KMS-11 (cell line): Measurements from ENCODE around the gene LRRC8D.

ENCODE experiments used
- H2AFZ ChIP-seq: fragments of 200-600 bp; sonication (generic); 2 replicates; pipeline ENCODE4 v1.6.1; 2016; ENCODE audit warnings: antibody characterized with exemption, mixed run types, low read depth
- H3K27ac ChIP-seq: fragments of 200-600 bp; sonication (generic); 2 replicates; pipeline ENCODE4 v1.6.1; 2016; ENCODE audit warnings: mild to moderate bottlenecking, mixed run types
- H3K27me3 ChIP-seq: fragments of 200-600 bp; sonication (generic); 2 replicates; pipeline ENCODE4 v1.6.1; 2017; ENCODE audit warnings: mild to moderate bottlenecking, low read depth, mixed run types, moderate library complexity; ENCODE audit not compliant: insufficient read depth
- H3K36me3 ChIP-seq: fragments of 200-600 bp; sonication (generic); 2 replicates; pipeline ENCODE4 v1.6.1; 2017; ENCODE audit warnings: mild to moderate bottlenecking, mixed run types; ENCODE audit not compliant: insufficient read depth
- H3K4me1 ChIP-seq: fragments of 200-600 bp; sonication (generic); 2 replicates; pipeline ENCODE4 v1.6.1; 2016; ENCODE audit warnings: mild to moderate bottlenecking, low read depth, mixed run types; ENCODE audit not compliant: poor library complexity, severe bottlenecking
- H3K4me2 ChIP-seq: fragments of 200-600 bp; sonication (generic); 2 replicates; pipeline ENCODE4 v1.7.0; 2016; ENCODE audit warnings: mild to moderate bottlenecking, mixed run types
- H3K4me3 ChIP-seq: fragments of 200-600 bp; sonication (generic); IDR thresholded peaks from 2 replicates; pipeline ENCODE4 v1.6.1; 2017; ENCODE audit warnings: low read depth, low read length, mixed read lengths; ENCODE audit not compliant: insufficient read depth
- H3K79me2 ChIP-seq: fragments of 200-600 bp; sonication (generic); 2 replicates; pipeline ENCODE4 v1.6.1; 2016; ENCODE audit warnings: low read depth, mixed run types; ENCODE audit not compliant: insufficient read depth
- H3K9ac ChIP-seq: fragments of 200-600 bp; sonication (generic); 2 replicates; pipeline ENCODE4 v1.6.1; 2016; ENCODE audit warnings: mild to moderate bottlenecking, mixed run types
- H4K20me1 ChIP-seq: fragments of 200-600 bp; sonication (generic); 2 replicates; pipeline ENCODE4 v1.6.1; 2016; ENCODE audit warnings: mild to moderate bottlenecking, mixed run types; ENCODE audit not compliant: insufficient read depth
- TF ChIP-seq, protein P1 (sequence below): fragments of 200-600 bp; sonication (generic); conservative IDR thresholded peaks from 2 replicates; pipeline ENCODE4 v1.6.1; 2017; ENCODE audit warnings: low read depth, mild to moderate bottlenecking, antibody characterized with exemption, low read length, moderate library complexity, mixed read lengths

The LRRC8D gene

DNA sequence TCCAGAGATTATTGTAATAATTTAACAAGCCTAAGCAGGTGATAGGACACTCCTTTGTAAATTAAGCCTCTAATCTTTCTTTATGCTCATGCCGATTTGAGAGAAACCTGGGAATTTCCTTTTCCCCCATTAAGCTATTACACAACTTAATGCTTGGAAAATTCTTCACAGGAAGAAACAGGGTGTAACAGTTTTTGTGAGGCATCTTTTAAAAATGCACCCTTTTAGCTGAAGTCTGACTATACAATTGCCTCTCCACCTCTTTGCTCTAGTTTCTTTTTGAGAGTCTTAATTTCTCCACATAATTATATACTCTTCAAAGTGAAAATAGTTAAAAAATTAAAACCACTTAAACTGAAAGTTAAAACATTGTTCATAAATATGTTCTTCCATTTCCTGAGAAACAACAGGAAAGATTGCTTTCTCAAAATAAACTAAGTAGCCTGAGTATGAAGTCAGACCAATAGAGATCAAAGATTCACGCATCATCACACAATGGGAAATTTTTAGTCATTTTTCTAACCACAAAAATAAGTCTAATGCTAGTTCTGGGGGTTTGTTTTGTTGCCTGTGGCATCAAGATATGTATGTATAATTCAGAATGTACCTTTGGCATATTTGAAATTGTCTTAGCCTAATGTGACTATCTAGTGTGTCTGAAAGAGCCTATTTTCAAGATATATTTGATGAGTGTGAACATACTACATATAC lies 34.7 kb downstream of the LRRC8D start:
- no peak overlapping the region for H2AFZ ChIP-seq
- no peaks in the 10 kb centered on the region for H3K36me3 ChIP-seq
- H3K4me3 ChIP-seq, result no peak overlapping the region
- H3K9ac ChIP-seq, result no peak overlapping the region
- H3K79me2 ChIP-seq, result no peaks in the 10 kb centered on the region
- H3K27me3 ChIP-seq, result no peaks in the 10 kb centered on the region
- no peak overlapping the region for H3K27ac ChIP-seq
- H4K20me1 ChIP-seq, result no peaks in the 10 kb centered on the region
- H3K4me1 ChIP-seq, result peaks cover 4% of the 10 kb centered on the region
- TF ChIP-seq, protein P1, sequence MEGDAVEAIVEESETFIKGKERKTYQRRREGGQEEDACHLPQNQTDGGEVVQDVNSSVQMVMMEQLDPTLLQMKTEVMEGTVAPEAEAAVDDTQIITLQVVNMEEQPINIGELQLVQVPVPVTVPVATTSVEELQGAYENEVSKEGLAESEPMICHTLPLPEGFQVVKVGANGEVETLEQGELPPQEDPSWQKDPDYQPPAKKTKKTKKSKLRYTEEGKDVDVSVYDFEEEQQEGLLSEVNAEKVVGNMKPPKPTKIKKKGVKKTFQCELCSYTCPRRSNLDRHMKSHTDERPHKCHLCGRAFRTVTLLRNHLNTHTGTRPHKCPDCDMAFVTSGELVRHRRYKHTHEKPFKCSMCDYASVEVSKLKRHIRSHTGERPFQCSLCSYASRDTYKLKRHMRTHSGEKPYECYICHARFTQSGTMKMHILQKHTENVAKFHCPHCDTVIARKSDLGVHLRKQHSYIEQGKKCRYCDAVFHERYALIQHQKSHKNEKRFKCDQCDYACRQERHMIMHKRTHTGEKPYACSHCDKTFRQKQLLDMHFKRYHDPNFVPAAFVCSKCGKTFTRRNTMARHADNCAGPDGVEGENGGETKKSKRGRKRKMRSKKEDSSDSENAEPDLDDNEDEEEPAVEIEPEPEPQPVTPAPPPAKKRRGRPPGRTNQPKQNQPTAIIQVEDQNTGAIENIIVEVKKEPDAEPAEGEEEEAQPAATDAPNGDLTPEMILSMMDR, result no peak
- no peak overlapping the region for H3K4me2 ChIP-seq

DNA sequence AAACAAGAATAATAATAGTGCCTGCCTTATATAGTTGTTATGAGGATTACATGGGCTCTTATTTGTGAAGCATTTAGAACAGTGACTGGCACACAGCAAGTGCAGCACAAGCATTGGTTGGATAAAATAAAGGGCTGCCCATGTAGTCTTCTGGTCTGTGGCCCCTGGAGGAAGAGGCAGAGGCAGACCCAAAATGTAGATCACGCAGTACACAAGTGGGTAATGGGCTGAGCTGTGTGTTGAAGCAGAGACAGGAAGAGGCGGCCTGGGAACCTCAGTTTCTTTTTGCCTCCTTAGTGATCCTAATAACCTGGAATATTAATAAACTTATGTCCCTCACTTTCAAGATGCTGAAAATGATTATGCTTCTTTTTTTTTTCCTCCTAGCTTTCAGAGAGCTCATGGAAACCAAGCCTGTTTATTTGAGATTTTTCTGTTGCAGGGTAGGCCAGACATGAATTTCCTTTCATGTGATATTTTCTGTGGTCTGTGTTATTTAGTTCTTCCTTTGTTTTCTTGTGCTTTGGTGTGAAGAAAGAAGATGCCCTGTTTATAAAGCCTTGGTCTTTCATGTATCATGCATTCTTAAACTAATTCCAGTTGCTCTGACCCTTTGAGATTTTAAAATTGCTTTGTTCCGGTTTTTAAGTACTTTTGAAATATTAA lies 42.5 kb downstream of the LRRC8D start:
- no peak overlapping the region for H3K9ac ChIP-seq
- H3K4me1 ChIP-seq, result no peaks in the 10 kb centered on the region
- H3K4me2 ChIP-seq, result no peak overlapping the region
- TF ChIP-seq, protein P1, result no peak
- H3K27me3 ChIP-seq, result no peaks in the 10 kb centered on the region
- H3K79me2 ChIP-seq, result no peaks in the 10 kb centered on the region
- H3K36me3 ChIP-seq, result no peaks in the 10 kb centered on the region
- H4K20me1 ChIP-seq, result no peaks in the 10 kb centered on the region
- no peak overlapping the region for H3K4me3 ChIP-seq
- no peak overlapping the region for H2AFZ ChIP-seq
- no peak overlapping the region for H3K27ac ChIP-seq

DNA sequence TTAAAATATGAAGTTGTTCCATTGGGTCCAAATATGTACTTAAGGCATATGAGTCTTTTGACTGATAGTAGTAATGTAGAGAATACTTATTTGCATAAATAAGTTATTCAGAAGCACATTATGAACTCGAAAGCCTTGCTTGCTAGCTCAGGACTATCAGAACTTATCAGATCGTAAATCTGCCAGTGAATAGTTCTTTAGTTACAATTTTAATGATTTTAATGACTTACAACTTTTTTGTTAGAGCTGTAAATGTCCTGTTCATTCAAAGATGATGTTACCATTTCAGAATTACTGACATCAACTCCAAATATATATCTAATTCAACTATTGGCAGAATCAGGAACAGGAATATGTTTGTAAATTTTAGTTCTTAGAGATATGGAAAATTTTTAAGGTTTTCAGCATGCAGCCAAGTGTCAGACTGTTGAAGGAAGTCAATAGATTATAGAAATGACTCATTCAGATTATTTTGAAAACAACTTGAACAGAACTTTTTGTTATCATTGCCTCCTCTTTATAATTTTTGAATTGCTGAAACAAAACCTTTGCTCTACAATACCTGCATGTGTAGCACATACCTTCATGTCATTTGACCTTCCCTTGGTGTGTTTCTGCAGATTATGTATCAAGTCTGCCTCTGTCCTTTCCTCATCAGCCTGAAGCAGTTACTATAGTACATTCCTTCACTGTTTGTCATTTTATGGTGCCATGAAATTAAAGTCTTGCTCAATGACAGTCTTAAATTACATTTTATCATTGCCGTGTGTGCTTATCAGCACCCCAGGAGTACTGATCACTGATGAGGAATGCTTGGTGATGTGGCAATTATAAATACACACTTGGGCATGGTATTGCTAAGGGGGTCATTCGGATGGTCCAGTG lies 44.9 kb downstream of the LRRC8D start:
- Histone ChIP-seq H4K20me1 (no peaks in the 10 kb centered on the region), H3K36me3 (no peaks in the 10 kb centered on the region), H3K27me3 (no peaks in the 10 kb centered on the region), H3K4me1 (no peaks in the 10 kb centered on the region), H3K4me2 (no peak overlapping the region), H2AFZ (no peak overlapping the region), H3K79me2 (no peaks in the 10 kb centered on the region), H3K9ac (no peak overlapping the region), H3K27ac (no peak overlapping the region), H3K4me3 (no peak overlapping the region)
- TF ChIP-seq, protein P1, result no peak

DNA sequence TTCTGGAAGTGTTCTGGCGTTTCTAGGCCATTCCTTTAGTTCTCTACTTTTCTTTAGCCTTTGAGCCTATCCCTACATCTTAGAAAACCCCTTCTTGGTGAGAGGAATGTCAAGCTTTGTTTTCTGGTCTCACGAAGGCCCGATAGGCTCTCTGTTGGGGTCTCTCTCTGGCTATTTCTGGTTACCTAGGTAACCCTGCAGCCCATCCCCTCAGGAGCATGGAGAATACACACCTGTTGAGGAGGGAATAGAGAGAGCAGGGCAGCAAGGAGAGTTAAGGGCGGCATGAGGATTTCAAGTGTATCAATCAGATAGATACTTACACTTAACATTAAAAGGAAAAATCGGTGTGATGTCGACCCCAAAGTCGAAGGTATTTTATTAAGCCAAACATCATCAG lies 45.7 kb downstream of the LRRC8D start:
- no peak overlapping the region for H3K4me2 ChIP-seq
- no peak overlapping the region for H2AFZ ChIP-seq
- no peaks in the 10 kb centered on the region for H3K4me1 ChIP-seq
- no peaks in the 10 kb centered on the region for H3K27me3 ChIP-seq
- H3K9ac ChIP-seq, result no peak overlapping the region
- no peak overlapping the region for H3K4me3 ChIP-seq
- H3K27ac ChIP-seq, result no peak overlapping the region
- H3K79me2 ChIP-seq, result no peaks in the 10 kb centered on the region
- no peaks in the 10 kb centered on the region for H4K20me1 ChIP-seq
- no peaks in the 10 kb centered on the region for H3K36me3 ChIP-seq
- TF ChIP-seq, protein P1, result no peak
